ENCODE measurements around the gene NT5M. TPM values are rescaled to one million over a fixed set of nuclear protein-coding genes. Genes with fewer than 3 reads are reported as not detected.

The NT5M gene
- total RNA-seq, 4 donors from 2014 or later, result 1.3 to 3.5 (median 2.3) TPM

- DNase-seq (ENCODE audit: low spot score) (no peak), ATAC-seq (ENCODE audit: low FRiP score) (no peak)
- TF ChIP-seq CTCF (IDR thresholded peaks at IDR 0.05), result no peak
Observed at GRCh38 chr17:17387498-17388362, 84.6 kb downstream of the NT5M start.

GRCh38 chr17:17388657-17389496, 85.7 kb downstream of the NT5M start:
- TF ChIP-seq CTCF (IDR thresholded peaks at IDR 0.05), result no peak
- ATAC-seq (ENCODE audit: low FRiP score), result no peak
- no peak for DNase-seq (ENCODE audit: low spot score)

GRCh38 chr17:17391668-17392370, 88.6 kb downstream of the NT5M start:
- ATAC-seq (ENCODE audit: low FRiP score), result no peak
- no peak for DNase-seq (ENCODE audit: low spot score)
- TF ChIP-seq CTCF (IDR thresholded peaks at IDR 0.05), result no peak

GRCh38 chr17:17393976-17394375, 90.8 kb downstream of the NT5M start:
- no peak for TF ChIP-seq CTCF (IDR thresholded peaks at IDR 0.05)
- ATAC-seq (ENCODE audit: low FRiP score), result no peak
- DNase-seq (ENCODE audit: low spot score), result no peak

GRCh38 chr17:17394494-17394893, 91.3 kb downstream of the NT5M start:
- no peak for DNase-seq (ENCODE audit: low spot score)
- no peak for ATAC-seq (ENCODE audit: low FRiP score)
- TF ChIP-seq CTCF (IDR thresholded peaks at IDR 0.05), result no peak

- no peak for DNase-seq (ENCODE audit: low spot score)
- TF ChIP-seq CTCF (IDR thresholded peaks at IDR 0.05), result no peak
- ATAC-seq (ENCODE audit: low FRiP score), result no peak
Observed at GRCh38 chr17:17395246-17395802, 92.2 kb downstream of the NT5M start.

Measured in omental fat pad (tissue), 4 donors.